Measurements from ENCODE around the gene GPC4. TPM values are rescaled to one million over a fixed set of nuclear protein-coding genes. Genes with fewer than 3 reads are reported as not detected.

The GPC4 gene
- total RNA-seq, 1 donor from 2014 or later = 7.1 TPM

- no peaks in the 10 kb centered on the region for H3K4me1 ChIP-seq
- H3K27me3 ChIP-seq (ENCODE audit: low read depth) = no peaks in the 10 kb centered on the region
- no peak overlapping the region for H3K4me3 ChIP-seq
- no peaks in the 10 kb centered on the region for H3K9me3 ChIP-seq (replicated peaks)
- TF ChIP-seq CTCF (IDR thresholded peaks at IDR 0.05; ENCODE audit: borderline replicate concordance) = no peak
- no peak for DNase-seq
- intact Hi-C loops (cut with micrococcal nuclease) = no loop called here
- H3K27ac ChIP-seq (replicated peaks) = no peak overlapping the region
- H3K36me3 ChIP-seq = no peaks in the 10 kb centered on the region
Measured at GRCh38 chrX:133353233-133353632, 62.1 kb downstream of the GPC4 start.

- H3K36me3 ChIP-seq = no peaks in the 10 kb centered on the region
- no peak overlapping the region for H3K4me3 ChIP-seq
- no peak overlapping the region for H3K27ac ChIP-seq (replicated peaks)
- intact Hi-C loops (cut with micrococcal nuclease) = no loop called here
- H3K27me3 ChIP-seq (ENCODE audit: low read depth) = no peaks in the 10 kb centered on the region
- H3K9me3 ChIP-seq (replicated peaks) = no peaks in the 10 kb centered on the region
- peak; percentile 14 for DNase-seq
- H3K4me1 ChIP-seq = no peaks in the 10 kb centered on the region
- no peak for TF ChIP-seq CTCF (IDR thresholded peaks at IDR 0.05; ENCODE audit: borderline replicate concordance)
Measured at GRCh38 chrX:133350751-133351150, 64.5 kb downstream of the GPC4 start.

GRCh38 chrX:133346026-133346425 lies 69.3 kb downstream of the GPC4 start:
- Histone ChIP-seq H3K27me3 (ENCODE audit: low read depth) (no peaks in the 10 kb centered on the region), H3K27ac (replicated peaks) (no peak overlapping the region), H3K4me3 (no peak overlapping the region), H3K9me3 (replicated peaks) (no peaks in the 10 kb centered on the region), H3K36me3 (no peaks in the 10 kb centered on the region), H3K4me1 (no peaks in the 10 kb centered on the region)
- intact Hi-C loops (cut with micrococcal nuclease) = no loop called here
- DNase-seq = no peak
- no peak for TF ChIP-seq CTCF (IDR thresholded peaks at IDR 0.05; ENCODE audit: borderline replicate concordance)

- Histone ChIP-seq H3K27me3 (ENCODE audit: low read depth) (no peaks in the 10 kb centered on the region), H3K4me3 (no peak overlapping the region), H3K36me3 (no peaks in the 10 kb centered on the region), H3K9me3 (replicated peaks) (no peaks in the 10 kb centered on the region), H3K4me1 (no peaks in the 10 kb centered on the region), H3K27ac (replicated peaks) (no peak overlapping the region)
- intact Hi-C loops (cut with micrococcal nuclease) = loop anchor here (10.0 kb wide), 1 partner anchor 335 kb away; no protein-coding TSS in a partner anchor
- TF ChIP-seq CTCF (IDR thresholded peaks at IDR 0.05; ENCODE audit: borderline replicate concordance) = no peak
- no peak for DNase-seq
Measured at GRCh38 chrX:133339566-133339965, 75.7 kb downstream of the GPC4 start.

- intact Hi-C loops (cut with micrococcal nuclease) = loop anchor here (10.0 kb wide), 1 partner anchor 338 kb away; no protein-coding TSS in a partner anchor
- no peaks in the 10 kb centered on the region for H3K27me3 ChIP-seq (ENCODE audit: low read depth)
- H3K36me3 ChIP-seq = no peaks in the 10 kb centered on the region
- H3K27ac ChIP-seq (replicated peaks) = no peak overlapping the region
- no peaks in the 10 kb centered on the region for H3K4me1 ChIP-seq
- TF ChIP-seq CTCF (IDR thresholded peaks at IDR 0.05; ENCODE audit: borderline replicate concordance) = no peak
- DNase-seq = no peak
- no peak overlapping the region for H3K4me3 ChIP-seq
- no peaks in the 10 kb centered on the region for H3K9me3 ChIP-seq (replicated peaks)
Measured at GRCh38 chrX:133337250-133337649, 78.0 kb downstream of the GPC4 start.

Measured in left ventricle myocardium inferior (tissue), 1 donor.